ENCODE data around the gene PREX1. TPM values are rescaled to one million over a fixed set of nuclear protein-coding genes. Genes with fewer than 3 reads are reported as not detected.

PREX1 gene
- total and polyA plus RNA-seq, 9 donors = 3.8 to 13.6 (median 6.7) TPM

DNA sequence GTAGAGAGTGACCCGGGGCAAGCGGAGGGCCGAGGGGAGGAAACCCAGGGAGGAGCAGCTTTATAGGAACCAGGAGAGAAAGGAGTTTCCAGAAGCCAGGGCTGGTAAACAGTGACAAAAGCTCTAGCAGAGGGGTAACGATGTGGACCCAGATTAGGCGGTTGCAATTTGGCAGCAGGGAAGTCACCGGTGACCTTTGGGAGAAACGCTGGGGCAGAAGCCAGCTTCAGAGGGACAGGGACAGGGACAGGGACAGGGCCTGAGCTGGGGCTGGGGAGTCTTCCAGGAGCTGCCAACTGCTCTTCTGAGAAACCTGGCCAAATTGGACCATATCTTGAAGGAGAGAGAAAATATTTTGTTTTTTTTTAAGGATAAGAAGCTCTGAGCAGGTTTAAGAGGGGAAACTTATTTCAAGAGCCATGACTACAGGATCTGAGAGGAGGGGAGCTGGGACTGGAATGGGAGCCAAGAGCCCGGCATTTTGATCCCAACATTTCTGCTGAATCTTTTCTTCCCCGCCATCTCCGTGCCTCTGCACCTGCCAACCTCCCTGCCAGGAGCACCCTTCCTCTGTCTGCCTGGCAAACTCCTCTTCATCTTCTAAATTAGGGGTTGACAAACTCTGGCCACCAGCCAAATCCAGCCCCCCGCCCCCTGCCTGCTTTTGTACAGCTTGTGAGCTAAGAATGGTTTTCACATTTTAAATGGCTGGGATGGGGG lies 22.6 kb upstream of the PREX1 start:
- TF ChIP-seq, protein P1, sequence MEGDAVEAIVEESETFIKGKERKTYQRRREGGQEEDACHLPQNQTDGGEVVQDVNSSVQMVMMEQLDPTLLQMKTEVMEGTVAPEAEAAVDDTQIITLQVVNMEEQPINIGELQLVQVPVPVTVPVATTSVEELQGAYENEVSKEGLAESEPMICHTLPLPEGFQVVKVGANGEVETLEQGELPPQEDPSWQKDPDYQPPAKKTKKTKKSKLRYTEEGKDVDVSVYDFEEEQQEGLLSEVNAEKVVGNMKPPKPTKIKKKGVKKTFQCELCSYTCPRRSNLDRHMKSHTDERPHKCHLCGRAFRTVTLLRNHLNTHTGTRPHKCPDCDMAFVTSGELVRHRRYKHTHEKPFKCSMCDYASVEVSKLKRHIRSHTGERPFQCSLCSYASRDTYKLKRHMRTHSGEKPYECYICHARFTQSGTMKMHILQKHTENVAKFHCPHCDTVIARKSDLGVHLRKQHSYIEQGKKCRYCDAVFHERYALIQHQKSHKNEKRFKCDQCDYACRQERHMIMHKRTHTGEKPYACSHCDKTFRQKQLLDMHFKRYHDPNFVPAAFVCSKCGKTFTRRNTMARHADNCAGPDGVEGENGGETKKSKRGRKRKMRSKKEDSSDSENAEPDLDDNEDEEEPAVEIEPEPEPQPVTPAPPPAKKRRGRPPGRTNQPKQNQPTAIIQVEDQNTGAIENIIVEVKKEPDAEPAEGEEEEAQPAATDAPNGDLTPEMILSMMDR (IDR thresholded peaks at IDR 0.05) = no peak
- no peak for TF ChIP-seq POLR2A (IDR thresholded peaks at IDR 0.05)
- TF ChIP-seq EP300 (IDR thresholded peaks at IDR 0.05) = no peak
- H3K27ac ChIP-seq = no peak overlapping the region
- intact Hi-C loops (cut with DNase I) = no loop called here
- no peaks in the 10 kb centered on the region for H3K4me1 ChIP-seq (ENCODE audit: insufficient read depth)
- no peaks in the 10 kb centered on the region for H3K9me3 ChIP-seq
- 37 to 53% (median 46%) methylated on average over 11 of the region's 11 CpGs for WGBS, 3 donors
- H3K4me3 ChIP-seq = no peak overlapping the region
- H3K27me3 ChIP-seq = no peaks in the 10 kb centered on the region
- no peaks in the 10 kb centered on the region for H3K36me3 ChIP-seq
- DNase-seq = no peak

DNA sequence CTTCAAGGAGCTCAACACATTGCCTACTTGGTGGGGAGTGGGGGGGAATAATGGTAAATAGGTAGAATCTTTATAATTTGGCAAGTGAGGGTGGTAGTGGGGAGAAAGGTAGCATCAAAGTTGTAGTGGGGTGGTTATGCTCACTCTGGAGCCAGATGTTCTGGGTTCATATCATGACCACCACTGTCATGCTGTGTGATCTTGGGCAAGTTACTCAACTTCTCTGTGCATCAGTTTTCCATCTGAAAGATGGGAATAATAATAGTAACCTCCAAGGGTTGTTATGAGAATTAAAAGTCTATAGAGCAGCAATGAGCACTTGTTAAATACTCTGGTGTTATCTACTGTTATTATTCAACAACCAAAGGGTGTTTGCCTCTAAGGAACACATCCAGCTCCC lies 22.0 kb upstream of the PREX1 start:
- intact Hi-C loops (cut with DNase I) = no loop called here
- H3K4me1 ChIP-seq (ENCODE audit: insufficient read depth) = no peaks in the 10 kb centered on the region
- no peaks in the 10 kb centered on the region for H3K9me3 ChIP-seq
- no peak for DNase-seq
- H3K4me3 ChIP-seq = no peak overlapping the region
- no peaks in the 10 kb centered on the region for H3K27me3 ChIP-seq
- H3K36me3 ChIP-seq = no peaks in the 10 kb centered on the region
- no peak overlapping the region for H3K27ac ChIP-seq
- TF ChIP-seq POLR2A (IDR thresholded peaks at IDR 0.05) = no peak

DNA sequence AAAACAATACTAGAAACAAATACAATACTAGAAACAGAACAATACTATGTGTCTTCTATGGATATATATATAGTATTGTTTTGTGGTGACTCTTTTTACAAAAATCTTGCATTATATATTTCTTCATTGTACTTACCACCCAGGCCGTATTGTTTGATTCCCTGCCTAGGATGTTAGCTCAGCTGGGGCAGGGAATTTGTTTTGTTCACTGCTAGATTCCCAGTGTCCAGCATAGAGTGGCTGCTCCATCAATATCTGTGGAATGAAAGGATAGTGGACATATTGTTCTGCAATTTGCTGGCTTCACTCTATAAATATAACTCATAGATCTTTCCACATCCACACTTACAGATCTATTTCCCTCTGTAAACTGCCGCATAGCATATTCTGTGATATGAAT lies 21.5 kb upstream of the PREX1 start:
- Histone ChIP-seq H3K4me1 (ENCODE audit: insufficient read depth) (no peaks in the 10 kb centered on the region), H3K9me3 (no peaks in the 10 kb centered on the region), H3K27ac (no peak overlapping the region), H3K4me3 (no peak overlapping the region), H3K27me3 (no peaks in the 10 kb centered on the region), H3K36me3 (no peaks in the 10 kb centered on the region)
- WGBS, 3 donors = 68 to 80% (median 69%) methylated on average over 2 of the region's 2 CpGs
- DNase-seq = no peak
- intact Hi-C loops (cut with DNase I) = no loop called here
- no peak for TF ChIP-seq EP300 (IDR thresholded peaks at IDR 0.05)
- TF ChIP-seq POLR2A (IDR thresholded peaks at IDR 0.05) = no peak
- TF ChIP-seq, protein P1 (IDR thresholded peaks at IDR 0.05) = no peak

DNA sequence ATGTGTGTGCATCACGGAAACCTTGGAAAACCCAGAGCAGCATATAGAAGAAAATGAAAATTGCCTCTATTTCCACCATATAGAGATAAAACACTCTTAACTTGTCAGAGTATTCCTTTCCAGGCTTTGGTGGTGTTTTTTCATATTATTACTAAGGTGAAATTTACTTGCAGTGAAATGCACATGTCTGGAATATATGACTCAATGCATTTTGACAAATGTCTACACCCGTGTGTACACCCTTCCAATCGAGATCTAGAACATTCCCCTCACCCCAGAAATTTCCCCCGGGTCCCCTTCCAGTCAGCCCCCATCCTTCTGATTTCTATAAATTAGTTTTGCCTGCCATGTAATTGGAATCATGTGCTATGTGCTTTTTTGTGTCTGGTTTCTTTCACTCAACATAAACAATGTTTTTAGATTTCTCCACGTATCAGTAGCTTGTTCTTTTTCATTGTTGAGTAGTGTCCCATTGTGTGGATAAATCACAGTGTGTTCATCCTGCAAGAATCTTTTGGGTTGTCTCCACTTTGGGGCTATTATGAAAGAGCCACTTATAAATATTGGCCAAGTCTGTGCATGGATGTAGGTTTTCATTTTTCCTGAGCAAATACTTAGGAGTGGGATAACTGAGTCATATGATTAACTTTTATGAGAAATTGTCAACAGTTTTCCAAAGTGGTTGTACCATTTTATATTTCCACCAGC lies 19.9 kb upstream of the PREX1 start:
- 69 to 81% (median 74%) methylated on average over 5 of the region's 5 CpGs for WGBS, 3 donors
- no peak overlapping the region for H3K27ac ChIP-seq
- DNase-seq = no peak
- no peaks in the 10 kb centered on the region for H3K36me3 ChIP-seq
- intact Hi-C loops (cut with DNase I) = no loop called here
- H3K9me3 ChIP-seq = no peaks in the 10 kb centered on the region
- TF ChIP-seq EP300 (IDR thresholded peaks at IDR 0.05) (no peak), POLR2A (IDR thresholded peaks at IDR 0.05) (no peak)
- TF ChIP-seq, protein P1 (IDR thresholded peaks at IDR 0.05) = no peak
- no peaks in the 10 kb centered on the region for H3K4me1 ChIP-seq (ENCODE audit: insufficient read depth)
- H3K4me3 ChIP-seq = no peak overlapping the region
- H3K27me3 ChIP-seq = no peaks in the 10 kb centered on the region

Data from ovary (tissue), 9 donors.